ENCODE results near the gene KIAA1586. TPM values are rescaled to one million over a fixed set of nuclear protein-coding genes. Genes with fewer than 3 reads are reported as not detected.
"Not testable (repeated sequence)": the region's sequence is repeated elsewhere in the genome, so short reads cannot be mapped to it uniquely, and the experiment has no call there.

The KIAA1586 gene
- total RNA-seq, result 10 to 100 TPM; 18.7 to 21.5 TPM
- 22.2 TPM for polyA plus RNA-seq (2013, experiment 1 of 2)
- polyA plus RNA-seq (2013, experiment 2 of 2), result 19.5 TPM
- long read RNA-seq, experiment 1, transcript KIAA1586-201 (4 exons, 2,933 nt), result major isoform, 5 of 8 reads
- long read RNA-seq, experiment 1, partial matches to known transcripts, result 1 of 8 reads
- long read RNA-seq, experiment 1, other reads (novel, unspliced or antisense), result 2 of 8 reads
- long read RNA-seq, experiment 2, transcript KIAA1586-201 (4 exons, 2,933 nt), result major isoform, 36 of 41 reads
- long read RNA-seq, experiment 2, partial matches to known transcripts, result 0 of 41 reads
- long read RNA-seq, experiment 2, other reads (novel, unspliced or antisense), result 5 of 41 reads
- long read RNA-seq, experiment 3, transcript KIAA1586-201 (4 exons, 2,933 nt), result major isoform, 34 of 43 reads
- long read RNA-seq, experiment 3, partial matches to known transcripts, result 4 of 43 reads
- long read RNA-seq, experiment 3, other reads (novel, unspliced or antisense), result 3 of 43 reads
- long read RNA-seq, experiment 4, transcript KIAA1586-201 (4 exons, 2,933 nt), result major isoform, 35 of 38 reads
- long read RNA-seq, experiment 4, partial matches to known transcripts, result 2 of 38 reads
- long read RNA-seq, experiment 4, other reads (novel, unspliced or antisense), result 1 of 38 reads

GRCh38 chr6:57046332-57047256, at the start of gene KIAA1586:
Gene KIAA1586 (plus strand): TSS chr6:57046693. CDS start chr6:57046756, 63 bp downstream.
- WGBS, 2 experiments (ENCODE audit: insufficient coverage in 1 of 2, insufficient read length in 1 of 2), result 0% methylated on average over 9 to 39 of the region's 78 CpGs
- H3K4me1 ChIP-seq (ENCODE audit: control insufficient read depth, insufficient read depth, low read length); H3K9me3 ChIP-seq (ENCODE audit: control insufficient read depth, low read length); H3K27me3 ChIP-seq (ENCODE audit: control insufficient read depth, insufficient read depth, low read length, poor library complexity, severe bottlenecking); H3K9me3 Mint-ChIP-seq: not testable (repeated sequence)
- peak within 1 kb of the TSS; percentile 93 for H3K27ac Mint-ChIP-seq
- Histone ChIP-seq H3K4me3 (ENCODE audit: low read length) (peak within 1 kb of the TSS; percentile 78), H3K36me3 (ENCODE audit: control insufficient read depth, insufficient read depth, low read length) (peaks cover 32% of the 10 kb centered on the region), H3K9ac (ENCODE audit: extremely low read depth, low read length, poor library complexity, severe bottlenecking) (peak within 1 kb of the TSS; percentile 47), H3K27ac (ENCODE audit: low read depth, low read length) (peak within 1 kb of the TSS; percentile 86)
- peaks cover 33% of the 10 kb centered on the region for H3K27me3 Mint-ChIP-seq (ENCODE audit: insufficient read depth)
- peak; percentile 95 for DNase-seq
- H3K4me1 Mint-ChIP-seq, result peaks cover 13% of the 10 kb centered on the region
- H3K36me3 Mint-ChIP-seq (ENCODE audit: low read depth), result peaks cover 23% of the 10 kb centered on the region
- peak within 1 kb of the TSS; percentile 80 for H3K4me3 Mint-ChIP-seq

- no peaks in the 10 kb centered on the region for H3K36me3 Mint-ChIP-seq (ENCODE audit: low read depth)
- no peak overlapping the region for H3K4me3 ChIP-seq (ENCODE audit: low read length)
- H3K4me3 Mint-ChIP-seq, result no peak overlapping the region
- no peak overlapping the region for H3K27ac Mint-ChIP-seq
- H3K36me3 ChIP-seq (ENCODE audit: control insufficient read depth, insufficient read depth, low read length), result no peaks in the 10 kb centered on the region
- peaks cover 13% of the 10 kb centered on the region for H3K9me3 ChIP-seq (ENCODE audit: control insufficient read depth, low read length)
- peaks cover 23% of the 10 kb centered on the region for H3K9me3 Mint-ChIP-seq
- no peak overlapping the region for H3K27ac ChIP-seq (ENCODE audit: low read depth, low read length)
- no peaks in the 10 kb centered on the region for H3K27me3 ChIP-seq (ENCODE audit: control insufficient read depth, insufficient read depth, low read length, poor library complexity, severe bottlenecking)
- H3K4me1 ChIP-seq (ENCODE audit: control insufficient read depth, insufficient read depth, low read length), result no peaks in the 10 kb centered on the region
- H3K4me1 Mint-ChIP-seq, result no peaks in the 10 kb centered on the region
- H3K27me3 Mint-ChIP-seq (ENCODE audit: insufficient read depth), result no peaks in the 10 kb centered on the region
- no peak for DNase-seq
- no peak overlapping the region for H3K9ac ChIP-seq (ENCODE audit: extremely low read depth, low read length, poor library complexity, severe bottlenecking)
- no peak for TF ChIP-seq CTCF (conservative IDR thresholded peaks at IDR 0.05)
Measured at GRCh38 chr6:56999049-56999448, 47.4 kb upstream of the KIAA1586 start.

GRCh38 chr6:56999748-57000147, 46.7 kb upstream of the KIAA1586 start:
- not testable (repeated sequence) for H3K4me1 Mint-ChIP-seq; DNase-seq; H3K4me3 Mint-ChIP-seq; H3K27ac Mint-ChIP-seq; H3K9ac ChIP-seq (ENCODE audit: extremely low read depth, low read length, poor library complexity, severe bottlenecking); H3K27ac ChIP-seq (ENCODE audit: low read depth, low read length); H3K27me3 ChIP-seq (ENCODE audit: control insufficient read depth, insufficient read depth, low read length, poor library complexity, severe bottlenecking); H3K36me3 Mint-ChIP-seq (ENCODE audit: low read depth); H3K4me3 ChIP-seq (ENCODE audit: low read length); H3K4me1 ChIP-seq (ENCODE audit: control insufficient read depth, insufficient read depth, low read length); H3K36me3 ChIP-seq (ENCODE audit: control insufficient read depth, insufficient read depth, low read length); H3K27me3 Mint-ChIP-seq (ENCODE audit: insufficient read depth)
- H3K9me3 ChIP-seq (ENCODE audit: control insufficient read depth, low read length), result peaks cover 13% of the 10 kb centered on the region
- H3K9me3 Mint-ChIP-seq, result peaks cover 23% of the 10 kb centered on the region
- WGBS, 2 experiments (ENCODE audit: insufficient coverage in 1 of 2, insufficient read length in 1 of 2), result 94 to 100% methylated on average over 8 to 18 of the region's 18 CpGs

GRCh38 chr6:57002197-57002596, 44.3 kb upstream of the KIAA1586 start:
- no peak overlapping the region for H3K9ac ChIP-seq (ENCODE audit: extremely low read depth, low read length, poor library complexity, severe bottlenecking)
- Mint-ChIP-seq H3K9me3 (peaks cover 23% of the 10 kb centered on the region), H3K27ac (no peak overlapping the region), H3K27me3 (ENCODE audit: insufficient read depth) (no peaks in the 10 kb centered on the region), H3K4me1 (no peaks in the 10 kb centered on the region), H3K36me3 (ENCODE audit: low read depth) (no peaks in the 10 kb centered on the region), H3K4me3 (no peak overlapping the region)
- H3K4me3 ChIP-seq (ENCODE audit: low read length), result no peak overlapping the region
- H3K36me3 ChIP-seq (ENCODE audit: control insufficient read depth, insufficient read depth, low read length), result no peaks in the 10 kb centered on the region
- no peak for TF ChIP-seq CTCF (conservative IDR thresholded peaks at IDR 0.05)
- no peaks in the 10 kb centered on the region for H3K27me3 ChIP-seq (ENCODE audit: control insufficient read depth, insufficient read depth, low read length, poor library complexity, severe bottlenecking)
- H3K9me3 ChIP-seq (ENCODE audit: control insufficient read depth, low read length), result peaks cover 13% of the 10 kb centered on the region
- no peak overlapping the region for H3K27ac ChIP-seq (ENCODE audit: low read depth, low read length)
- DNase-seq, result no peak
- no peaks in the 10 kb centered on the region for H3K4me1 ChIP-seq (ENCODE audit: control insufficient read depth, insufficient read depth, low read length)

Measured in endodermal cell (in vitro differentiated cells).